Duodenal mucosa (tissue), 2 donors: Measurements from ENCODE around the gene AUNIP.

Experiments used
- H3K27ac ChIP-seq: one replicate; pipeline ENCODE4 v1.7.0; 2013; ENCODE audit warnings: low read depth, low read length
- H3K27me3 ChIP-seq, 2 donors: one replicate each; pipeline ENCODE4 v1.7.0; 2013; ENCODE audit warnings: low read length in 2 of 2, control low read depth in 1 of 2; ENCODE audit not compliant: insufficient read depth in 2 of 2, control insufficient read depth in 1 of 2
- H3K36me3 ChIP-seq, 2 donors: one replicate each; pipeline ENCODE4 v1.7.0; 2013; ENCODE audit warnings: low read length in 2 of 2, control low read depth in 1 of 2; ENCODE audit not compliant: insufficient read depth in 2 of 2, control insufficient read depth in 1 of 2
- H3K4me1 ChIP-seq, 2 donors: one replicate each; pipeline ENCODE4 v1.7.0; 2013; ENCODE audit warnings: low read length in 2 of 2, control low read depth in 1 of 2; ENCODE audit not compliant: insufficient read depth in 2 of 2, control insufficient read depth in 1 of 2
- H3K4me3 ChIP-seq, 2 donors: one replicate each; pipeline ENCODE4 v1.7.0; 2013; ENCODE audit warnings: low read length in 2 of 2, low read depth in 1 of 2
- H3K9ac ChIP-seq, 2 donors: one replicate each; pipeline ENCODE4 v1.7.0; 2013; ENCODE audit warnings: low read length in 2 of 2, low read depth in 1 of 2
- H3K9me3 ChIP-seq, 2 donors: one replicate each; pipeline ENCODE4 v1.7.0; 2013; ENCODE audit warnings: low read length in 2 of 2, control low read depth in 1 of 2; ENCODE audit not compliant: control insufficient read depth in 1 of 2

AUNIP gene

GRCh38 chr1:25889470-25889869 lies 30.2 kb upstream of the AUNIP start:
- Histone ChIP-seq H3K9me3 (no peaks in the 10 kb centered on the region), H3K27ac (peak overlapping the region; percentile 75), H3K36me3 (no peaks in the 10 kb centered on the region), H3K4me1 (peaks cover 45 to 47% of the 10 kb centered on the region in 2 donors), H3K4me3 (peak overlapping the region; percentile 18 to 35), H3K27me3 (no peaks in the 10 kb centered on the region), H3K9ac (peak overlapping the region in 1 of 2 donors; percentile 30)

GRCh38 chr1:25888426-25888987 lies 29.2 kb upstream of the AUNIP start:
- H3K9ac ChIP-seq = no peak overlapping the region
- H3K4me3 ChIP-seq = no peak overlapping the region
- no peaks in the 10 kb centered on the region for H3K9me3 ChIP-seq
- peaks cover 45 to 47% of the 10 kb centered on the region in 2 donors for H3K4me1 ChIP-seq
- H3K27me3 ChIP-seq = no peaks in the 10 kb centered on the region
- no peak overlapping the region for H3K27ac ChIP-seq
- H3K36me3 ChIP-seq = no peaks in the 10 kb centered on the region

- Histone ChIP-seq H3K27ac (no peak overlapping the region), H3K9me3 (no peaks in the 10 kb centered on the region), H3K36me3 (no peaks in the 10 kb centered on the region), H3K4me3 (no peak overlapping the region), H3K4me1 (peaks cover 31 to 32% of the 10 kb centered on the region in 2 donors), H3K27me3 (no peaks in the 10 kb centered on the region), H3K9ac (no peak overlapping the region)
Measured at GRCh38 chr1:25885602-25886001, 26.3 kb upstream of the AUNIP start.

GRCh38 chr1:25881266-25881665 lies 22.0 kb upstream of the AUNIP start:
- peaks cover 34 to 36% of the 10 kb centered on the region in 2 donors for H3K4me1 ChIP-seq
- H3K9ac ChIP-seq = no peak overlapping the region
- H3K27me3 ChIP-seq = no peaks in the 10 kb centered on the region
- no peak overlapping the region for H3K4me3 ChIP-seq
- no peaks in the 10 kb centered on the region for H3K36me3 ChIP-seq
- H3K9me3 ChIP-seq = no peaks in the 10 kb centered on the region
- H3K27ac ChIP-seq = no peak overlapping the region

GRCh38 chr1:25880518-25880917 lies 21.3 kb upstream of the AUNIP start:
- H3K4me1 ChIP-seq = peaks cover 31 to 33% of the 10 kb centered on the region in 2 donors
- H3K27me3 ChIP-seq = no peaks in the 10 kb centered on the region
- H3K9ac ChIP-seq = no peak overlapping the region
- H3K36me3 ChIP-seq = no peaks in the 10 kb centered on the region
- H3K4me3 ChIP-seq = no peak overlapping the region
- H3K9me3 ChIP-seq = no peaks in the 10 kb centered on the region
- no peak overlapping the region for H3K27ac ChIP-seq

GRCh38 chr1:25879675-25880074 lies 20.4 kb upstream of the AUNIP start:
- peaks cover 25 to 29% of the 10 kb centered on the region in 2 donors for H3K4me1 ChIP-seq
- H3K36me3 ChIP-seq = no peaks in the 10 kb centered on the region
- H3K27me3 ChIP-seq = no peaks in the 10 kb centered on the region
- H3K4me3 ChIP-seq = no peak overlapping the region
- no peak overlapping the region for H3K9ac ChIP-seq
- no peaks in the 10 kb centered on the region for H3K9me3 ChIP-seq
- no peak overlapping the region for H3K27ac ChIP-seq

GRCh38 chr1:25878690-25879089 lies 19.4 kb upstream of the AUNIP start:
- H3K9me3 ChIP-seq = no peaks in the 10 kb centered on the region
- H3K4me3 ChIP-seq = no peak overlapping the region
- H3K27ac ChIP-seq = no peak overlapping the region
- no peaks in the 10 kb centered on the region for H3K27me3 ChIP-seq
- H3K36me3 ChIP-seq = no peaks in the 10 kb centered on the region
- H3K4me1 ChIP-seq = peaks cover 29 to 36% of the 10 kb centered on the region in 2 donors
- no peak overlapping the region for H3K9ac ChIP-seq

- peaks cover 44 to 51% of the 10 kb centered on the region in 2 donors for H3K4me1 ChIP-seq
- H3K36me3 ChIP-seq = no peaks in the 10 kb centered on the region
- H3K27me3 ChIP-seq = no peaks in the 10 kb centered on the region
- no peak overlapping the region for H3K9ac ChIP-seq
- H3K9me3 ChIP-seq = no peaks in the 10 kb centered on the region
- H3K27ac ChIP-seq = no peak overlapping the region
- H3K4me3 ChIP-seq = no peak overlapping the region
Measured at GRCh38 chr1:25877155-25877554, 17.9 kb upstream of the AUNIP start.

GRCh38 chr1:25876693-25877077 lies 17.4 kb upstream of the AUNIP start:
- no peaks in the 10 kb centered on the region for H3K9me3 ChIP-seq
- no peak overlapping the region for H3K27ac ChIP-seq
- peaks cover 49 to 55% of the 10 kb centered on the region in 2 donors for H3K4me1 ChIP-seq
- H3K27me3 ChIP-seq = no peaks in the 10 kb centered on the region
- no peak overlapping the region for H3K4me3 ChIP-seq
- no peaks in the 10 kb centered on the region for H3K36me3 ChIP-seq
- no peak overlapping the region for H3K9ac ChIP-seq

GRCh38 chr1:25875856-25876692 lies 16.8 kb upstream of the AUNIP start:
- H3K4me3 ChIP-seq = peak overlapping the region; percentile 67 to 82
- H3K27me3 ChIP-seq = no peaks in the 10 kb centered on the region
- H3K27ac ChIP-seq = peak overlapping the region; percentile 52
- no peaks in the 10 kb centered on the region for H3K9me3 ChIP-seq
- H3K9ac ChIP-seq = peak overlapping the region in 1 of 2 donors; percentile 75
- H3K4me1 ChIP-seq = peaks cover 55 to 61% of the 10 kb centered on the region in 2 donors
- no peaks in the 10 kb centered on the region for H3K36me3 ChIP-seq
